Keratinocyte (primary cell): ENCODE data around the gene PSD2.

ENCODE experiments used
- CTCF ChIP-seq, 3 experiments: IDR thresholded peaks in 1 of 3; conservative IDR thresholded peaks in 1 of 3; optimal IDR thresholded peaks in 1 of 3; 2 replicates in 2 of 3; 3 replicates in 1 of 3; pipeline versions ENCODE3 to v1.5.1; 2011; ENCODE audit warnings: low read length in 3 of 3, mild to moderate bottlenecking in 3 of 3, moderate library complexity in 2 of 3, control low read depth in 1 of 3, inconsistent platforms in 1 of 3; ENCODE audit not compliant: insufficient read depth in 2 of 3; ENCODE audit errors: extremely low read depth in 1 of 3
- EZH2 ChIP-seq: IDR thresholded peaks from one replicate; pipeline ENCODE4 v1.6.1; 2012; ENCODE audit warnings: inconsistent platforms, mild to moderate bottlenecking, low read length, moderate library complexity

GRCh38 chr5:139794067-139794846 is 1.4 kb upstream of the PSD2 start:
- TF ChIP-seq CTCF (optimal IDR thresholded peaks at IDR 0.05 in 1 of 3, IDR thresholded peaks at IDR 0.05 in 1 of 3, conservative IDR thresholded peaks at IDR 0.05 in 1 of 3; ENCODE audit: extremely low read depth in 1 of 3, insufficient read depth in 2 of 3, low read length in 3 of 3) (no peak), EZH2 (peak; percentile 5)
